ENCODE measurements around the gene RIPOR3.

- TF ChIP-seq CTCF (IDR thresholded peaks at IDR 0.05) (no peak), POLR2A (IDR thresholded peaks at IDR 0.05) (no peak)
Observed at GRCh38 chr20:50699688-50700087, 8.3 kb upstream of the RIPOR3 start.
